Measurements from ENCODE around the gene ZNF79.

GRCh38 chr9:127404631-127405030 lies 19.6 kb upstream of the ZNF79 start:
- TF ChIP-seq CTCF (IDR thresholded peaks at IDR 0.05) = no peak
- no peak for TF ChIP-seq ZNF423 (CRISPR knock-in tag; IDR thresholded peaks at IDR 0.05)
- TF ChIP-seq TEAD1 (CRISPR knock-in tag; IDR thresholded peaks at IDR 0.05) = no peak
- no peak for TF ChIP-seq STAT6 (CRISPR knock-in tag; conservative IDR thresholded peaks at IDR 0.05; ENCODE audit: low read depth)
